OCI-LY1 (cell line): ENCODE measurements around the gene TTC28.

Source experiments
- EZH2 ChIP-seq: fragments of 200-600 bp; sonication (generic), shearing (Covaris generic); IDR thresholded peaks from 2 replicates; pipeline ENCODE4 v1.8.0; 2017; ENCODE audit warnings: borderline replicate concordance, mixed run types, mild to moderate bottlenecking, antibody characterized with exemption, low read length, moderate library complexity, mixed read lengths
- TF ChIP-seq, protein P1 (sequence below): fragments of 200-600 bp; sonication (generic), shearing (Covaris generic); IDR thresholded peaks from 2 replicates; pipeline ENCODE4 v1.5.1; 2017; ENCODE audit warnings: mild to moderate bottlenecking, antibody characterized with exemption, low read length, moderate library complexity, mixed read lengths

DNA sequence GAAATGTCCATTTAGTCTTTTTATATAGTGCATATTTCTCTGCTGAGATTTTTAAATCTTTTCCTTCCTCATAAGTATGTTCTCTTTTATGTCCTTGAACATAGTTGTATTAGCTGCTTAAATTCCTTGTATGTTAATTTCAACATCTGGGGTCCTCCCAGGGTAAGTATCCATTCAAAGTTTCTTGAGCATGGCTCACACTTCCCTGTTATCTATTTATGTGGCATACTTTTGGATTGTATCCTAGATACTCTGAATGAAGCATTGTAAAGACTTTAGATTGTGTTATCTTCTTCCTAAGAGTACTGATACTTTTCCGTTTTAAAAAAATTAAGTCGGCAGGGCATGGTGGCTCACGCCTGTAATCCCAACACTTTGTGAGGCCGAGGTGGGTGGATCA is 732.2 kb downstream of the TTC28 start:
- TF ChIP-seq, protein P1, sequence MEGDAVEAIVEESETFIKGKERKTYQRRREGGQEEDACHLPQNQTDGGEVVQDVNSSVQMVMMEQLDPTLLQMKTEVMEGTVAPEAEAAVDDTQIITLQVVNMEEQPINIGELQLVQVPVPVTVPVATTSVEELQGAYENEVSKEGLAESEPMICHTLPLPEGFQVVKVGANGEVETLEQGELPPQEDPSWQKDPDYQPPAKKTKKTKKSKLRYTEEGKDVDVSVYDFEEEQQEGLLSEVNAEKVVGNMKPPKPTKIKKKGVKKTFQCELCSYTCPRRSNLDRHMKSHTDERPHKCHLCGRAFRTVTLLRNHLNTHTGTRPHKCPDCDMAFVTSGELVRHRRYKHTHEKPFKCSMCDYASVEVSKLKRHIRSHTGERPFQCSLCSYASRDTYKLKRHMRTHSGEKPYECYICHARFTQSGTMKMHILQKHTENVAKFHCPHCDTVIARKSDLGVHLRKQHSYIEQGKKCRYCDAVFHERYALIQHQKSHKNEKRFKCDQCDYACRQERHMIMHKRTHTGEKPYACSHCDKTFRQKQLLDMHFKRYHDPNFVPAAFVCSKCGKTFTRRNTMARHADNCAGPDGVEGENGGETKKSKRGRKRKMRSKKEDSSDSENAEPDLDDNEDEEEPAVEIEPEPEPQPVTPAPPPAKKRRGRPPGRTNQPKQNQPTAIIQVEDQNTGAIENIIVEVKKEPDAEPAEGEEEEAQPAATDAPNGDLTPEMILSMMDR = no peak
- TF ChIP-seq EZH2 = no peak
